GM23338 (cell line): ENCODE results near the gene ZNF644. TPM values are rescaled to one million over a fixed set of nuclear protein-coding genes. Genes with fewer than 3 reads are reported as not detected.

ENCODE experiments used
- CTCF ChIP-seq, 2 experiments: fragments of 200-600 bp in 1 of 2; sonication (generic) in 1 of 2; conservative IDR thresholded peaks; 2 replicates each; pipeline versions ENCODE4 v1.5.1 to v1.6.1; 2016 to 2017; ENCODE audit warnings: antibody characterized with exemption in 2 of 2, low read depth in 2 of 2, mild to moderate bottlenecking in 2 of 2, moderate library complexity in 1 of 2
- ETS1 ChIP-seq: IDR thresholded peaks from 2 replicates; pipeline ENCODE4 v1.6.1; 2016; ENCODE audit warnings: antibody characterized with exemption
- EZH2 ChIP-seq: fragments of 200-600 bp; sonication (generic); IDR thresholded peaks from one replicate; pipeline ENCODE4 v1.8.0; 2017; ENCODE audit warnings: antibody characterized with exemption, mild to moderate bottlenecking, low read depth; ENCODE audit not compliant: unreplicated experiment
- STAT1 ChIP-seq: IDR thresholded peaks from one replicate; pipeline ENCODE4 v1.6.1; 2016; ENCODE audit warnings: antibody characterized with exemption; ENCODE audit not compliant: unreplicated experiment
- ZNF114 ChIP-seq: fragments of 250-450 bp; sonication (Bioruptor Pico); IDR thresholded peaks from 2 replicates; pipeline ENCODE4 v1.5.0; 2020; ENCODE audit warnings: mild to moderate bottlenecking, moderate library complexity
- ZNF331 ChIP-seq: fragments of 250-450 bp; sonication (Bioruptor Pico); IDR thresholded peaks from 2 replicates; pipeline ENCODE4 v1.5.0; 2020; ENCODE audit warnings: low read depth, mild to moderate bottlenecking, moderate library complexity
- ZNF462 ChIP-seq: fragments of 250-450 bp; sonication (Bioruptor Pico); IDR thresholded peaks from 2 replicates; pipeline ENCODE4 v1.5.0; 2020; ENCODE audit warnings: mild to moderate bottlenecking, moderate library complexity
- polyA plus RNA-seq: library from polyadenylated mRNA; unstranded; fragments of >200 nt; fragmentation: Nextera tagmentation; extraction: Ambion mirVana; gene quantifications from 2 replicates; pipeline ENCODE4 v1.2.1, GENCODE V29; 2016
- total RNA-seq: library from RNA; depleted of rRNA; stranded (reverse); fragments of >200 nt; shearing (Covaris generic); gene quantifications from 2 replicates; pipeline ENCODE4 v1.2.3, GENCODE V29; 2014

The ZNF644 gene
- total and polyA plus RNA-seq, 2 experiments from 2014 or later: 101 to 103 TPM

DNA sequence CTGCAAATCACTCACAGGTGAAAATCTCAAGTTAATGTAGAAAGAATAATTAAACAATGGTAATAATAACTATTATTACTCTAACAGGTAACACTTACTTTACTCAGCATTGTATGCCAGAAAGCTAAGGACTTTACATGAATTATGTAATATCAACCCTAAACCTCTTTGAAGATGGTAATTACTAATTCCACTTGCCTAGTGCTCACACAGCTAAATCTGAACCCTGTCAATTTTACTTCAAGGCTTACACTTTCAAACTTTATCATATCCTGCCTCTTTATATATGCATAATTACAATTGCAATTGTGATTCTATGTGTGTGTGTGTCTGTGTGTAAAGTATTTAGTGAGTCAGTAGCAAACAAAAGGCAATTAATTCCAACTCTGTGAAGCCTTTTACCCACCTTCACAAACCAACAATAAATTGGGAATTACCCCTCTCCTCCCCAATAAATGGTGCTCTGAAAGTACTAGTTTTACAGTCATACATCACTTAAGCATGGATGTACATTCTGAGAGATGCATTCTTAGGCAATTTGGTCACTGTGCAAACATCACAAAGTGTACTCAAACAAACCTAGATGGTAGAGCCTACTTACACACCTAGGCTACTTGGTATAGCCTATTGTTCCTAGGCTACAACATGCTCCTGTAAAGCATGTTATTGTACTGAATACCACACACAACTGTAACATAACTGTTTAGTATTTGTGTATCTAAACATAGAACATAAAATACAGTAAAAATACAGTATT is 5.9 kb downstream of the ZNF644 start (continued):
- TF ChIP-seq ZNF462 (CRISPR knock-in tag) (no peak), ZNF331 (CRISPR knock-in tag) (no peak), ETS1 (no peak), ZNF114 (CRISPR knock-in tag) (no peak), CTCF (conservative IDR thresholded peaks at IDR 0.05; ENCODE audit: low read depth in 2 of 2) (no peak), EZH2 (no peak), STAT1 (no peak)
